ENCODE data around the gene HOXB7. TPM values are rescaled to one million over a fixed set of nuclear protein-coding genes. Genes with fewer than 3 reads are reported as not detected.

HOXB7 gene
- total RNA-seq, 1 experiment from 2014 or later = 37.3 TPM

GRCh38 chr17:48609759-48610281 is 997 bp downstream of the HOXB7 start:
- DNase-seq (ENCODE audit: low read depth) = no peak

- no peak for DNase-seq (ENCODE audit: low read depth)
Observed at GRCh38 chr17:48609033-48609432, 1.8 kb downstream of the HOXB7 start.

- no peak for DNase-seq (ENCODE audit: low read depth)
Observed at GRCh38 chr17:48608494-48608834, 2.4 kb downstream of the HOXB7 start.

GRCh38 chr17:48606892-48607614 is 3.8 kb downstream of the HOXB7 start:
- no peak for DNase-seq (ENCODE audit: low read depth)

GRCh38 chr17:48605991-48606891 is 4.6 kb downstream of the HOXB7 start:
- DNase-seq (ENCODE audit: low read depth) = no peak

- DNase-seq (ENCODE audit: low read depth) = peak; percentile 26
Observed at GRCh38 chr17:48605409-48605919, 5.4 kb downstream of the HOXB7 start.

GRCh38 chr17:48604770-48605329 is 6.0 kb downstream of the HOXB7 start, which contains the start of gene HOXB6:
HOXB6 (minus strand) TSS chr17:48604986; CDS start chr17:48598150, 6,836 bp downstream.
- peak; percentile 84 for DNase-seq (ENCODE audit: low read depth)

GRCh38 chr17:48603959-48604769 is 6.7 kb downstream of the HOXB7 start:
- DNase-seq (ENCODE audit: low read depth) = peak; percentile 89

- no peak for DNase-seq (ENCODE audit: low read depth)
Observed at GRCh38 chr17:48601539-48602425, 9.0 kb downstream of the HOXB7 start.

GRCh38 chr17:48601207-48601538 is 9.6 kb downstream of the HOXB7 start:
- DNase-seq (ENCODE audit: low read depth) = no peak

GRCh38 chr17:48600244-48601098 is 10.3 kb downstream of the HOXB7 start:
- DNase-seq (ENCODE audit: low read depth) = no peak

- no peak for DNase-seq (ENCODE audit: low read depth)
Observed at GRCh38 chr17:48599354-48599753, 11.5 kb downstream of the HOXB7 start.

GRCh38 chr17:48598736-48599135 is 12.1 kb downstream of the HOXB7 start:
- no peak for DNase-seq (ENCODE audit: low read depth)

- peak; percentile 90 for DNase-seq (ENCODE audit: low read depth)
Observed at GRCh38 chr17:48597778-48598631, 12.8 kb downstream of the HOXB7 start.

GRCh38 chr17:48597528-48597777 is 13.4 kb downstream of the HOXB7 start:
- DNase-seq (ENCODE audit: low read depth) = no peak

- peak; percentile 48 for DNase-seq (ENCODE audit: low read depth)
Observed at GRCh38 chr17:48596735-48597527, 13.9 kb downstream of the HOXB7 start.

GRCh38 chr17:48596000-48596734 is 14.7 kb downstream of the HOXB7 start:
- DNase-seq (ENCODE audit: low read depth) = no peak
